Ovary (tissue), 3 donors: ENCODE measurements around the gene CEP350.

Source experiments
- EP300 ChIP-seq: sonication (generic); formaldehyde crosslinking; IDR thresholded peaks from one replicate; pipeline ENCODE4 v1.6.1; 2017; ENCODE audit warnings: antibody characterized with exemption
- POLR2A ChIP-seq: fragments of 450-650 bp; IDR thresholded peaks from one replicate; pipeline ENCODE4 v1.6.1; 2017; ENCODE audit warnings: antibody characterized with exemption, mild to moderate bottlenecking, moderate library complexity
- TF ChIP-seq, protein P1 (sequence below), 3 donors: fragments of 450-650 bp in 2 of 3; fragments of 200-600 bp in 1 of 3; IDR thresholded peaks; one replicate each; pipeline versions ENCODE4 v1.5.1 to v1.8.0; 2016 to 2022; ENCODE audit warnings: antibody characterized with exemption in 3 of 3, mild to moderate bottlenecking in 1 of 3
- donor health status: DM: no; HTN: no; CAD: no.

DNA sequence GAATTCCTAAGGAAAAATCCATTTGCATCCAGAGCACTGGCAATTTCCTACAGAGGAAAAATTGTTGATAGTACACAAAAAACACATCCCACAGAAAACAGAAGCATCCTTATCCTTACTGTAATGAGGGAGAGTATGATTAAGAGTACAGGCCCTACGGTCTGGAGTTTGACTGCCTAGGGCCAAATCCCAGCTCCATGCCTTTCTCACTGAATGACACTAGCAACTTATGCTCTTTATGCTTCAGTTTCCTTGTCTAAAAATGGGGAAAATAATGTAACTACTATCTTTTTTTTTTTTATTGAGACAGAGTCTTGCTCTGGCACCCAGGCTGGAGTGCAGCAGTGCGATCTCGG is 27.8 kb upstream of the CEP350 start:
- TF ChIP-seq, protein P1, sequence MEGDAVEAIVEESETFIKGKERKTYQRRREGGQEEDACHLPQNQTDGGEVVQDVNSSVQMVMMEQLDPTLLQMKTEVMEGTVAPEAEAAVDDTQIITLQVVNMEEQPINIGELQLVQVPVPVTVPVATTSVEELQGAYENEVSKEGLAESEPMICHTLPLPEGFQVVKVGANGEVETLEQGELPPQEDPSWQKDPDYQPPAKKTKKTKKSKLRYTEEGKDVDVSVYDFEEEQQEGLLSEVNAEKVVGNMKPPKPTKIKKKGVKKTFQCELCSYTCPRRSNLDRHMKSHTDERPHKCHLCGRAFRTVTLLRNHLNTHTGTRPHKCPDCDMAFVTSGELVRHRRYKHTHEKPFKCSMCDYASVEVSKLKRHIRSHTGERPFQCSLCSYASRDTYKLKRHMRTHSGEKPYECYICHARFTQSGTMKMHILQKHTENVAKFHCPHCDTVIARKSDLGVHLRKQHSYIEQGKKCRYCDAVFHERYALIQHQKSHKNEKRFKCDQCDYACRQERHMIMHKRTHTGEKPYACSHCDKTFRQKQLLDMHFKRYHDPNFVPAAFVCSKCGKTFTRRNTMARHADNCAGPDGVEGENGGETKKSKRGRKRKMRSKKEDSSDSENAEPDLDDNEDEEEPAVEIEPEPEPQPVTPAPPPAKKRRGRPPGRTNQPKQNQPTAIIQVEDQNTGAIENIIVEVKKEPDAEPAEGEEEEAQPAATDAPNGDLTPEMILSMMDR (IDR thresholded peaks at IDR 0.05): no peak
- no peak for TF ChIP-seq POLR2A
- no peak for TF ChIP-seq EP300
